ENCODE results near the gene GNAT3.

- TF ChIP-seq CTCF (IDR thresholded peaks at IDR 0.05; ENCODE audit: insufficient read depth, low read length) (no peak), POLR2AphosphoS5 (IDR thresholded peaks at IDR 0.05; ENCODE audit: low read depth) (no peak), SPI1 (IDR thresholded peaks at IDR 0.05; ENCODE audit: borderline replicate concordance, low read depth) (no peak), REST (IDR thresholded peaks at IDR 0.05; ENCODE audit: insufficient replicate concordance, low read depth) (no peak)
Observed at GRCh38 chr7:80460857-80461256, 51.0 kb downstream of the GNAT3 start.
